Measurements from ENCODE around the gene TSPAN9. TPM values are rescaled to one million over a fixed set of nuclear protein-coding genes. Genes with fewer than 3 reads are reported as not detected.

TSPAN9 gene
- total and polyA plus RNA-seq, 9 of the 15 experiments (the other 6 are each of a cell fraction or from before 2014, with no cell fraction given): 0.23 to 2.1 (median 0.60) TPM; not detected in 2

DNA sequence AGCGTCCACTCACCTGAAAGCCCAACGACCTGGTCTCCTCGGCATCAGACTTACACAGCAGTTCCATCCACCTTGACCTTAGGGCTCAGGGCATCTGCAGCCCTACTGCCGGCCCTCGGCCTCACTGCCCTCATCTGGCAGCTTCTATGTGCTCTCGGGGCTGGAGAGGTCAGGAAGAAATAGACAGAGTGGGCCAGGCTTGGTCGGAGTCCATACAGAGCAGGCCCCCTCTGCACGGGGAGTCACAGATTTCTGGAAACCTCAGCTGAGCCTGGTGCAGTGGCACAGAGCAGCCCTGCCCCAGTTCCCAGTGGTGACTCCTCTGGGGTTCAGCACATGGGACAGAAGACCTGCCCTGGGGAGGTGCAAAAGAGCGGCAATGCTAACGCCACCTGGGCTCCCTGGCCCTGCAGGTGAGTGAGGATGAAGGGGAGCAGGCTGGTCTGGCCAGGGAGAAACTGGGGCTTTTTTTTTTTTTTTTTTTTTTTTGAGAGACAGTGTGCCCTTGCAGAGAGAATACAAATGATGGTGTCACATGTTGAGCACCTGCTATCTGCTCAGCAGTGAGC, 223.7 kb downstream of the TSPAN9 start (continued):
- TF ChIP-seq FOXA1 (IDR thresholded peaks at IDR 0.05; ENCODE audit: borderline replicate concordance): no peak
- no peak for TF ChIP-seq CSDE1 (IDR thresholded peaks at IDR 0.05)
- no peak for TF ChIP-seq EWSR1 (IDR thresholded peaks at IDR 0.05; ENCODE audit: borderline replicate concordance, low read depth, partially characterized antibody)
- no peak for TF ChIP-seq RBM15 (IDR thresholded peaks at IDR 0.05; ENCODE audit: insufficient read depth, low read length)
- TF ChIP-seq ZNF143 (CRISPR knock-in tag; IDR thresholded peaks at IDR 0.05): no peak
- TF ChIP-seq BRD4 (IDR thresholded peaks at IDR 0.05): no peak

DNA sequence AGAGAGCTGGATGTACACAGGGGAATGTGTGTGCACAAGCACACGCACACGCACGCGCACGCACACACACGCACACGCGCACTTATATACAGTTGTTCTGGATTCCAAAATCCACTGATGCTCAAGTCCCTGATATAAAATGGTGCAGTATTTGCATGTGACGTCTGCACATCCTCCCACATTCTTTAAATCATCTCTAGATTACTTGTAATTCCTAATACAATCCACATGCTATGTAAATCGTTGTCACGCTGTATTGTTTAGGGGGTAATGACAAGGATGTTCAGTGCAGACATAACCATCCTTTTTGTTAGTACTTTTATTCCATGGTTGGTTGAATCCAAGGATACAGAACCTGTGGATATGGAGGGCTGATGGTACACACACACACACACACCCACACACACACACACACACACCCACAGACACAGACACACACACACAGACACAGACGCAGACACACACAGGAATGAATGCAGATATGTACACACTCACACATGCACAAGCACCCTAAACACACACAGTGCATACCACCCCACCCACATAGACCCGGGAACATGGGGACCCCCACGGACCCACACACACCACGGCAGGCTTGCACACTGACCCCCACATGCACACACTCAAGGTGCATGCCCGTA, 225.3 kb downstream of the TSPAN9 start:
- H3K36me3 ChIP-seq (ENCODE audit: control insufficient read depth, insufficient read depth, low read length): no peaks in the 10 kb centered on the region
- H3K4me3 ChIP-seq: no peak overlapping the region
- TF ChIP-seq CCAR2 (IDR thresholded peaks at IDR 0.05; ENCODE audit: low read depth, low read length): no peak
- TF ChIP-seq, protein P1, sequence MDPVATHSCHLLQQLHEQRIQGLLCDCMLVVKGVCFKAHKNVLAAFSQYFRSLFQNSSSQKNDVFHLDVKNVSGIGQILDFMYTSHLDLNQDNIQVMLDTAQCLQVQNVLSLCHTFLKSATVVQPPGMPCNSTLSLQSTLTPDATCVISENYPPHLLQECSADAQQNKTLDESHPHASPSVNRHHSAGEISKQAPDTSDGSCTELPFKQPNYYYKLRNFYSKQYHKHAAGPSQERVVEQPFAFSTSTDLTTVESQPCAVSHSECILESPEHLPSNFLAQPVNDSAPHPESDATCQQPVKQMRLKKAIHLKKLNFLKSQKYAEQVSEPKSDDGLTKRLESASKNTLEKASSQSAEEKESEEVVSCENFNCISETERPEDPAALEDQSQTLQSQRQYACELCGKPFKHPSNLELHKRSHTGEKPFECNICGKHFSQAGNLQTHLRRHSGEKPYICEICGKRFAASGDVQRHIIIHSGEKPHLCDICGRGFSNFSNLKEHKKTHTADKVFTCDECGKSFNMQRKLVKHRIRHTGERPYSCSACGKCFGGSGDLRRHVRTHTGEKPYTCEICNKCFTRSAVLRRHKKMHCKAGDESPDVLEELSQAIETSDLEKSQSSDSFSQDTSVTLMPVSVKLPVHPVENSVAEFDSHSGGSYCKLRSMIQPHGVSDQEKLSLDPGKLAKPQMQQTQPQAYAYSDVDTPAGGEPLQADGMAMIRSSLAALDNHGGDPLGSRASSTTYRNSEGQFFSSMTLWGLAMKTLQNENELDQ (CRISPR knock-in tag; IDR thresholded peaks at IDR 0.05; ENCODE audit: borderline replicate concordance): no peak
- TF ChIP-seq ESRRA (IDR thresholded peaks at IDR 0.05; ENCODE audit: borderline replicate concordance, low read depth): no peak
- TF ChIP-seq MBD2 (IDR thresholded peaks at IDR 0.05; ENCODE audit: borderline replicate concordance, low read depth): no peak
- no peak for TF ChIP-seq SRSF9 (IDR thresholded peaks at IDR 0.05; ENCODE audit: borderline replicate concordance, low read depth, low read length)
- DNase-seq (ENCODE audit: extremely low read depth in 1 of 4, low spot score in 3 of 4) (no peak), FAIRE-seq (no peak), ATAC-seq (no peak)
- no TSS peak for BruUV-seq (replicated peaks)
- no peaks in the 10 kb centered on the region; the same call in 1 of the 2 replicates for H4K20me1 ChIP-seq (replicated peaks; ENCODE audit: control insufficient read depth, insufficient read depth, low read length)
- in situ Hi-C loops (cut with MboI) (no loop called here), intact Hi-C loops (cut with micrococcal nuclease) (no loop called here)
- CTCF ChIA-PET (ENCODE audit: low intra/inter-chr PET ratio): no interaction called here
- 41% methylated on average over 14 of the region's 16 CpGs for WGBS (ENCODE audit: insufficient coverage, low coverage, missing lambda C conversion rate)
- H3K79me2 ChIP-seq (ENCODE audit: control insufficient read depth, insufficient read depth, low read length): no peaks in the 10 kb centered on the region
- H3K9ac ChIP-seq (ENCODE audit: insufficient read depth in 1 of 2, low read depth in 2 of 2, low read length in 2 of 2): no peak overlapping the region
- H3K4me2 ChIP-seq (ENCODE audit: insufficient read depth, low read length): no peak overlapping the region
- no peak overlapping the region for H3K27ac ChIP-seq (ENCODE audit: extremely low read depth, low read depth, low read length)
- POLR2A ChIA-PET: no interaction called here
- H2AFZ ChIP-seq (ENCODE audit: low read depth, low read length): no peak overlapping the region
- H3K9me1 ChIP-seq (ENCODE audit: control insufficient read depth, insufficient read depth, low read length): no peaks in the 10 kb centered on the region
- H3K27me3 ChIP-seq (ENCODE audit: control insufficient read depth in 2 of 2, insufficient read depth in 2 of 2, low read length in 2 of 2): peaks cover 0 to 29% of the 10 kb centered on the region in 2 experiments; a peak in 2 of 5 replicates
- peaks cover 0 to 3% of the 10 kb centered on the region in 2 experiments; a peak in 1 of 5 replicates for H3K4me1 ChIP-seq (replicated peaks in 1 of 2; ENCODE audit: control insufficient read depth in 2 of 2, insufficient read depth in 2 of 2, low read length in 2 of 2)
- H3K9me3 ChIP-seq (replicated peaks; ENCODE audit: control insufficient read depth, insufficient read depth, low read depth, low read length): no peaks in the 10 kb centered on the region

Data from K562 (cell line).